ENCODE measurements around the gene BRD3.

The BRD3 gene

DNA sequence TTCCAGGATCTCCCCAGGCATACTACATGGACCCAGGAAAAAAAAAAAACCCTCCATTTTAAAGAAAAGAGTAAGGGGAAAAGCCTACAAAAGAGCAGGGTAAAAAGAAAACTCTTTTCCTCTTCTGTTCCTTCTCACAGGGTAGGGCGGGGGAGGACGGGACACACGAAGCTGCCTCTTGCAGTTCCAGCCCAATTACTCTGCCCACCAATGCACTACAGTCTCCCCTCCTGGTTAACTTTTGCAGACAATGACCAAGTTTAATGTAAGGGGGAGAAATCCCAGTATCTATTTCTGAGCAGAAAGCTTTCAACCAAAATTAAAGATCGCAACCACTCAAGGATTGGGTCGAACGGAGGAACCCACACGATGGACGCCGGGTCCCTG, 1.3 kb downstream of the BRD3 start:
- H3K4me3 ChIP-seq (ENCODE audit: low read length, poor library complexity, severe bottlenecking), result peak overlapping the region; percentile 84
- peaks cover 23% of the 10 kb centered on the region for H3K4me1 ChIP-seq (ENCODE audit: insufficient read depth, low read length, poor library complexity, severe bottlenecking)
- TF ChIP-seq EZH2phosphoT487 (IDR thresholded peaks at IDR 0.05; ENCODE audit: borderline replicate concordance), result no peak
- TF ChIP-seq, protein P1, sequence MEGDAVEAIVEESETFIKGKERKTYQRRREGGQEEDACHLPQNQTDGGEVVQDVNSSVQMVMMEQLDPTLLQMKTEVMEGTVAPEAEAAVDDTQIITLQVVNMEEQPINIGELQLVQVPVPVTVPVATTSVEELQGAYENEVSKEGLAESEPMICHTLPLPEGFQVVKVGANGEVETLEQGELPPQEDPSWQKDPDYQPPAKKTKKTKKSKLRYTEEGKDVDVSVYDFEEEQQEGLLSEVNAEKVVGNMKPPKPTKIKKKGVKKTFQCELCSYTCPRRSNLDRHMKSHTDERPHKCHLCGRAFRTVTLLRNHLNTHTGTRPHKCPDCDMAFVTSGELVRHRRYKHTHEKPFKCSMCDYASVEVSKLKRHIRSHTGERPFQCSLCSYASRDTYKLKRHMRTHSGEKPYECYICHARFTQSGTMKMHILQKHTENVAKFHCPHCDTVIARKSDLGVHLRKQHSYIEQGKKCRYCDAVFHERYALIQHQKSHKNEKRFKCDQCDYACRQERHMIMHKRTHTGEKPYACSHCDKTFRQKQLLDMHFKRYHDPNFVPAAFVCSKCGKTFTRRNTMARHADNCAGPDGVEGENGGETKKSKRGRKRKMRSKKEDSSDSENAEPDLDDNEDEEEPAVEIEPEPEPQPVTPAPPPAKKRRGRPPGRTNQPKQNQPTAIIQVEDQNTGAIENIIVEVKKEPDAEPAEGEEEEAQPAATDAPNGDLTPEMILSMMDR (conservative IDR thresholded peaks at IDR 0.05; ENCODE audit: low read length), result no peak
- 0 out of 2 replicates have a peak, but pooled peaks cover 2% of the 10 kb centered on the region for H3F3A ChIP-seq (ENCODE audit: low read depth)
- peak overlapping the region; percentile 85 for H3K4me2 ChIP-seq (ENCODE audit: low read depth, low read length, poor library complexity, severe bottlenecking)
- no peaks in the 10 kb centered on the region for H3K27me3 ChIP-seq (ENCODE audit: insufficient read depth, low read length, poor library complexity, severe bottlenecking)
- no peaks in the 10 kb centered on the region for H3K9me3 ChIP-seq (ENCODE audit: insufficient read depth, low read depth, low read length)
- no peak overlapping the region for H2AFZ ChIP-seq (ENCODE audit: low read length)
- no peaks in the 10 kb centered on the region for H3K9me2 ChIP-seq (replicated peaks; ENCODE audit: low read depth, low read length)
- H3K9ac ChIP-seq (ENCODE audit: low read depth, low read length, poor library complexity, severe bottlenecking), result peak overlapping the region; percentile 92
- H4K20me1 ChIP-seq (ENCODE audit: insufficient read depth, low read length, poor library complexity, severe bottlenecking), result peaks cover 53% of the 10 kb centered on the region
- H3K36me3 ChIP-seq (ENCODE audit: insufficient read depth, low read length), result no peaks in the 10 kb centered on the region
- H3K79me2 ChIP-seq (ENCODE audit: insufficient read depth, low read length), result peaks cover 58% of the 10 kb centered on the region

DNA sequence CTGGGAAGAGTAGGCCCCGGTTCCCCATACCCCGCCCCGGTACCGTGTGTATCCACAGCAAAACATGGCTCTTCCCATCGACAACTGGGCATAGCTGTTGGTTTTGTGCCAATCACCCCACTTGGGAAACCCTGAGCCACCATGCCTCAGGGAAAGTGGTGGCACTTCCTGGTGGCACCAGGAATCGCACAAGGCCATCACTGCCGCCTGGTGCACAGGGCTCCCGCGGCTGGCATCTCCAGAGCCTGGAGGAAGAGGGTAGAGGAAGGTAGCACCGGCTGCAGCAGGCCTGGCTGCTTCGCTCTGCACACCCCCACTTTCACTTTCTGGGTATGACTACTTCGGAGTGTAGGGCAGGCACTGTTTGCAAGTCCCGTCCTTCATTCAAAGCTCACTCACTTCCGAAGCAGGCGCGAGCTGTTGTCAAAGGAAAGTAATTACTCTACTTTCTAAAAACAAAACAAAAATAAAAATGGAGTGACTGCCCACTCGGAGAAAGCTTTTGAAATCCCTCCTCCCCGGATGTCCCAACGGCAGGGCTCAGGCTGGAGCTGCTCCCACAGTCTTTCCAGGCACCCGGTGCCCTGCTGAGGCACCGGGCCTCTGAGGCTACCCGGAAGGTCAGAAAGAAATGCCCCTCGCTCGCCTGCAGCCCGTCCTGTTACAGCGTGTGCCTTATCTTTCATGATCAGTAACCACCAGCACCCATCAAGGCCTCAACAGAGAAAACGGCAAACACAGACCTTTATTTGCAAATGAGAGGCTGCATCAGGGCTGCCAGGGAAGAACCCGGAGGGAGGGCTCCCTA, 2.0 kb downstream of the BRD3 start:
- Histone ChIP-seq H3K27me3 (ENCODE audit: insufficient read depth, low read length, poor library complexity, severe bottlenecking) (no peaks in the 10 kb centered on the region), H3F3A (ENCODE audit: low read depth) (0 out of 2 replicates have a peak, but pooled peaks cover 2% of the 10 kb centered on the region), H3K79me2 (ENCODE audit: insufficient read depth, low read length) (peaks cover 65% of the 10 kb centered on the region), H3K9me3 (ENCODE audit: insufficient read depth, low read depth, low read length) (no peaks in the 10 kb centered on the region), H3K9me2 (replicated peaks; ENCODE audit: low read depth, low read length) (no peaks in the 10 kb centered on the region), H3K4me3 (ENCODE audit: low read length, poor library complexity, severe bottlenecking) (peak overlapping the region; percentile 84), H3K4me2 (ENCODE audit: low read depth, low read length, poor library complexity, severe bottlenecking) (peak overlapping the region; percentile 85), H4K20me1 (ENCODE audit: insufficient read depth, low read length, poor library complexity, severe bottlenecking) (peaks cover 61% of the 10 kb centered on the region), H2AFZ (ENCODE audit: low read length) (no peak overlapping the region), H3K36me3 (ENCODE audit: insufficient read depth, low read length) (no peaks in the 10 kb centered on the region), H3K4me1 (ENCODE audit: insufficient read depth, low read length, poor library complexity, severe bottlenecking) (peaks cover 23% of the 10 kb centered on the region), H3K9ac (ENCODE audit: low read depth, low read length, poor library complexity, severe bottlenecking) (peak overlapping the region; percentile 92)
- TF ChIP-seq EZH2phosphoT487 (IDR thresholded peaks at IDR 0.05; ENCODE audit: borderline replicate concordance), result no peak
- TF ChIP-seq, protein P1 (conservative IDR thresholded peaks at IDR 0.05; ENCODE audit: low read length), result no peak

DNA sequence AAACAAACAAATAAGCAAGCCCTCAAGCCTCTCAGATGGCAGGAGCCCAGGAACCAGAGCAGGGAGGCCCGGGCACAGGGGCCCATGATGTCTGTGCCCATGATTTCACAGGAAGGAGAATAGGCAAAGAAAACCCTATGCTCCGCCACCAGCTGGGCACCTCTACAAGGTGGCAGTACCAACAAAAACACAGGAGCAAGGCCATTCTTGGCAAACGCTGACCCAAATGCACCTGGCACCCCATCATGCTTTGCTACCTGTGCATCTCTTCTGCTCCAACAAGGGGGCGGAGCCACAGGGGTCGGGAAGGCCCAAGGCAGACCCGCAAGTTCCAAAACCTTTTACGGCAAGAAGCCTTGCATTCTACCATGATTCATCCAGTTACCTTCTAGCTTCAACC, 3.1 kb downstream of the BRD3 start:
- Histone ChIP-seq H3K4me2 (ENCODE audit: low read depth, low read length, poor library complexity, severe bottlenecking) (peak overlapping the region; percentile 85), H3K36me3 (ENCODE audit: insufficient read depth, low read length) (no peaks in the 10 kb centered on the region), H3K9ac (ENCODE audit: low read depth, low read length, poor library complexity, severe bottlenecking) (no peak overlapping the region), H3K4me1 (ENCODE audit: insufficient read depth, low read length, poor library complexity, severe bottlenecking) (peaks cover 23% of the 10 kb centered on the region), H3K4me3 (ENCODE audit: low read length, poor library complexity, severe bottlenecking) (peak overlapping the region; percentile 84), H2AFZ (ENCODE audit: low read length) (no peak overlapping the region), H4K20me1 (ENCODE audit: insufficient read depth, low read length, poor library complexity, severe bottlenecking) (peaks cover 72% of the 10 kb centered on the region), H3K9me2 (replicated peaks; ENCODE audit: low read depth, low read length) (no peaks in the 10 kb centered on the region), H3F3A (ENCODE audit: low read depth) (0 out of 2 replicates have a peak, but pooled peaks cover 2% of the 10 kb centered on the region), H3K9me3 (ENCODE audit: insufficient read depth, low read depth, low read length) (no peaks in the 10 kb centered on the region), H3K27me3 (ENCODE audit: insufficient read depth, low read length, poor library complexity, severe bottlenecking) (no peaks in the 10 kb centered on the region), H3K79me2 (ENCODE audit: insufficient read depth, low read length) (peaks cover 76% of the 10 kb centered on the region)
- TF ChIP-seq, protein P1 (conservative IDR thresholded peaks at IDR 0.05; ENCODE audit: low read length), result no peak
- TF ChIP-seq EZH2phosphoT487 (IDR thresholded peaks at IDR 0.05; ENCODE audit: borderline replicate concordance), result no peak
